ENCODE results near the gene COPG2.

The COPG2 gene

DNA sequence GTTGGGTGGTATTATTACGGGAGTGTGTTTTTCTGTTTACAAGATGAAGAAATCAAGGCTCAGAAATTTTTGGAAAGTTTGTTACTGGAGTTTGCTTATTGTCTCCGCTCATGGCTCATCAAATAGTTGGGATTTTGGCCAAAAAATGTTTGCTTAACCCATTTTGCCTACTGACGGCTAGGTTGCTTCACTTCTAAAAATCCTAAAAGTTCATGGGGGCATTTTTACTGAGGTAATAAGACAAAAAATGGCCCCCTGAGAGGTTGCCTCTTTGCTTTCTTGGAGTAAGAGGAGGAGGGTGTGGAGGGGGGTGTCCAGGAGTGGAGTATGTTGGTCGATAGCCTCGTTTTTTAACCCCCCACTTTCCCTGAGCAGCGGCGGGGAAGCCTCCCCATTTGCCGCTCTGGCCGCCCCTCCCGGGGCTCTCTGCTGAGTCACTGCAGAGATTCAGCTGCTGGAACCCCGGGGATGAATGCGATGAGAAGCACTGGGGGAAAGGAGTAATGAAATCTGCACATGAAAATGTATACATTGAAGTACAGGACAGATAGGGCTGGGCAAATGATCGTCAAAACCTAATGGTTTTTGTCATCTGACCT is 175.2 kb downstream of the COPG2 start:
- DNase-seq (ENCODE audit: low read depth): peak; percentile 12

DNA sequence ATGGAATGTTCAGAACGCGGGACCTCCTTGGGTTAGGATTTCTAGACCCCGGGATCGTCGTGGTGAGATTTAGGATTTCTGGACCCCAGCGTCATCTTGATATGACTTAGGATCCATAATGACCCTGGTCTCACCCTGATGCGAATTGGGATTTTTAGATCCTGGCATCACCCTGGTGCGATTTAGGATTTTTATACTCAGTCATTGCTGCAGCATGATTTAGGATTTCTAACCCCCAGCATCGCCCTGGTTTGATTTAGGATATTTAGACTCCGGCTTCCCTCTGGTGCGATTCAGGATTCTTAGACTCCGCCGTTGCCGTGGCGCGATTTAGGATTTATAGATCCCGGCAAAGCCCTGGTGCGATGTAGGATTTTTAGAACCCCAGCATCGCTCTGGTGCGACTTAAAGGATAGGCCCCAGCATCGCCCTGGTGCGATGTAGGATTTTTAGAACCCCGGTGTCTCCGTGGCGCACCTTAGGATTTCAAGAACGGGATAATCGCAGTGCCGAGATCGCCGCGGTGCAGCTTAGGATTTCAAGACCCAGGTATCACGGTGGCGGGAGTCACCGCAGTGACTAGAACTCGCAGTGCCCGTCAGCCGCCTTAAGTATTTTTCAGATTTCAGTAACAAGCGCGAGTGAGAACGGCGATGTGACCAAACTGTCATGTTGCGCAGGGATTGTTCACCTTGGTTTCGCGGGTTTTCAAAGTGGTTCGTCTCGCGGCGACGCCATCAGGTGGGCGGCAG is 175.8 kb downstream of the COPG2 start:
- no peak for DNase-seq (ENCODE audit: low read depth)

DNA sequence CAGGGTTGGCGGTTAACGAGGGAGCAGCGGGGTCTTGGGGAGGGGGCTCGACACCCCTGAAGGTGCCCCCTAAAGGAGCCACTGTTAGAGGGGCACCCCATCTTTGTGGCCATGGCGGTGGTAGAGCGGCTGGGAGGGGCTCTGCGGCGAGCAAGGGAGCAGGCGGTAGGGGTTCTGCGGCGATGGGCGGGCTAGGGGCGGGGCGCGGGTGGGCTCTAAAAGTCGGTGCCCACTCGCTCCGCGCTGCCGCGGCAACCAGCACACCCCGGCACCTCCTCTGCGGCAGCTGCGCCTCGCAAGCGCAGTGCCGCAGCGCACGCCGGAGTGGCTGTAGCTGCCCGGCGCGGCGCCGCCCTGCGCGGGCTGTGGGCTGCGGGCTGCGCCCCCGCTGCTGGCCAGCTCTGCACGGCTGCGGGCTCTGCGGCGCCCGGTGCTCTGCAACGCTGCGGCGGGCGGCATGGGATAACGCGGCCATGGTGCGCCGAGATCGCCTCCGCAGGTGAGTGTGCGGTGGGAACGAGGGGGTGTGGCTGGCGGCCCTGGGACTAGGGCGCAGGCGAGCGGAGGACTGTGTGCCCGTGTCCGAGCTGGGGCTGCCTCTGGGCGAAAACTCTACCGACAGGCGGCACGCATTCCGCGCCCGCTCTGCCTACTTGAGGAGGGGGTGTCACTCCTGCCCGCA is 176.6 kb downstream of the COPG2 start, which contains the start of gene MEST:
Gene MEST (plus strand): TSS at position 245 of the 682 bp plus-strand sequence. CDS start 229 bp downstream, at position 474.
- no peak for DNase-seq (ENCODE audit: low read depth)

DNA sequence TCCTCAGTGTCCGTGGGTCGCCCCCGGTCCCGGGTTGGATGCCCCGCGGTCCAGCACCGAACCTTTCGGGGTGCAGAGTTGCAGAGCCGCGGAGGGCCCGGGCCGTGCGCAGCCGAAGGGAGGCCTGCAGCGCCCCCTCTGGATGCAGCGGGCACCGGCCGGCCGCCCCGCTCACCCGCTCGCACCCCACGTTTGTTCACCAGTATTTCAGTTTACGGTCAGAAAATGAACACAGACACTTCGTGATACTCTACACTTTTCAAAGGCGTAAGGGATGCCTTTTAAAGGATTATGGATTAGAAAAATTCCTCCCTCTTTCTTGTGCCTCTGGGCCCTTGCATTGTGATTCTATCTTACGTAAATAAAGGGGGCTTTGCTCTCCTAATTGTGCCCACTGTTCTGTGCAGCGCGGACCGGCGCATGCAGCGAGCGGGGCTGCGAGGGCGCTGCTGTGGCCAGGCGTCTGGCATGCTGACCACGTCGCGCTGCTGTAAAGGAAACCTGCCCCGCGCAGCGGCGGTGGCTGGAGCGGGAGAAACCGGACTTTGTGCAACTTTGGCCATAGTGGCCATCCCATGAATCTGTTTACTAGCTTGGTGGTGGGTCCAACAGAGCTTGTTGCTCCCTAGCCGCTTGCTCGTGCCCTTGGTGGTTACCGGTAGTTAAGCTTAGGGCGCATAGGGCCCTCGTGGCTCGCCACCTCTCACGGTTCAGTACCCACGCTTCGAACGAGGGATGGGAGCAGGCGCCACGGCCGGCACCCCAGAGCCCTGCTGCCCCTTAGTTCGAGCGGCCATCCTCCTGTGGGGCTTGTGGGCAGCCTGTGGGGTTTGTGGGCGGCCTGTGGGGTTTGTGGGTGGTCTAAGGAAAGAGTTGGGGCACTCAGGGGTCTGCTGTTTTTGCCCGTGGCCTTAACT is 177.4 kb downstream of the COPG2 start:
- DNase-seq (ENCODE audit: low read depth): no peak

DNA sequence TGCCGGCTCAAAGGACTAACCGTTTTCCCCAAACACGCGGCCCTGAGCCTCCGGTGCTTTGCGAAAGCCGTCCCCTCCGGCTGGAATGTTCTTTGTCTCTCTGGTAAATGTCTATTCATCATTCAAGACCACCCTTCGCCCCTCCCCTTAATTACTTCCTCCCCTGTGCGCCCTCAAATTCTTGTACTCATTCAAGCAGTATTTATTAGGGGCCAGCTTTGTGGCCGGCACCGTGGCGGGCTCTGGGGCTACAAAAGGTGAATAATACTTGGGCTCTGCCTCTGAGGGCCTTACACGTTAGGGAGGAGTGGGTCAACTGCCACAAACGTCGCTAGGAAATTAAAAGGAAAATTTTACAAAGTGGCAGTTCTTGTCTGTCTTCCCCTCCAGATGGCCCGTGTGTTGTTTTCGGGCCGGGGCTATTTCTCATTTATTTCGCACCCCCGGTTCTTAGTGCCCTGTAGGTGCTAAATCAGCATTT is 178.2 kb downstream of the COPG2 start:
- no peak for DNase-seq (ENCODE audit: low read depth)

DNA sequence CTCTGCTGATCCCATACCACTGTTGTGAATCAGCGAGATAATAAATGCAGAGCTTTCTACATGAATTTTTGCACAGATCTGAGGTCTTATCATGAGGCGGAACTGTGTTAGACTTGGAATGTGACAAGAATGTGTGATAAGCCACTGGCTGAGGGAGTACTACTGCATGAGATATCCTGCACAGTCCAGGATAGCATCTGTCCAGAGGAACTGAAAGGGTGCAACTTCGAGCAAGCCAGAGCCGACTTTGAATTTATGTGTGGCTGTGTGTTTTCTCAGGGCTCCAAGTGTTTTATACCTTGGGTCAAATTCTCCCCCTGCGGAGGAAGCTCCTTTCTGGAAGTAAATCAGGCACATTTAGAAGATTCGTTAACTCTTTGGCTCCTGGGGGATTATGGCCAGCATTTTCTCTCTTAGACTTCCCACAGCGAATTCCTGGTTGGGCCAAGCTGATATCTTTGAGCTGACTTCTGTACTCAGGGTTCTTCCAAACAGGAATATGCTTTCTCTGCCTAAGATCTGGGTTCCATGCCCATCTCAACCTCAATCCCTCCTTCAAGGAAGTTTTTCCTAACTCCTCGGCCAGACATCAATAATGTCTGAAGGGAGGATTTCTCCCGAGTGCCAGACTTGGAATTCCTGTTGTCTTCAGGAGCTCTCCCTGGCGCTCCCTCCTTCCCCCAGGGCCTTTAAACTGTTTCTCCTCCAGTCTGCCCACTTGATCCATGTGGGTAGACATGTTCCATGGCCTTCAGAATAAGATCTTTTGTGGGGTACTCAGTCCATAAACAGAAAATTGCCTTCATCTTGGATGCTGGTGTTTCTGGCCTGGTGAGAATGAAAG is 179.2 kb downstream of the COPG2 start:
- no peak for DNase-seq (ENCODE audit: low read depth)

DNA sequence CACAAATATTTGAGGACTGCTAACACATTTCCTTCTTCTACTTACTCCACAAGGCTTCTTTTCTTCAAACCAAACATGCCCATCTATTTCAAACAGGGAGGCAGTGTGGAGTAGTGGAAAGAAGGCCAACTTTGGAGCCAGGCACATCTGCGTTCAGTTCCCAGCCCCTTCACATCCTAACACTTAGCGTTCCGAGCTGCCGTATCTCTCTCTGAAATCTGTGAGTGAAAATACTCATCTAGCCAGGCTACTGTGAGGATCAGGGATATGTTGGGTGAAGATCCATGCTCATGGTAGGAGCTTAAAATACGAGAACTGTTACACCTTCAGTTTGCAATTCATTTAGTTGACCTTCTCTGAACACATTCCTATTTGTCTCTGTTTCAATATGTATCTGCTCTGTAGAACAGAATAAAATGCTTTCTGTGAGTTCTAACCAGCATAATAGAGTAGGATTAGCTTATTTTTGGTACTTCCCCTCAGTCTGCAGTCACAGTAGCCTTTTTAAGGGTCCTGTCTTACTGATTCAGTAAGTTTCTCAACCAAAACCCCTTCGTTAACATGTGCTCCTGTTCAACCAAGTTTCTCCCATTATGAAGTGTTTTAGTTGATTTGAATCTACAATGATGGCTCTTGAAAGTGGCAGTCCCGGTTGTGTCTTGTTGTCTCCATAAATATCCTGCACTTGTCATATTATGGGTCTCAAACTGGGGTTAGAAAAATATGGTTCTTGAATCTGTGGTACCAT is 180.0 kb downstream of the COPG2 start:
- no peak for DNase-seq (ENCODE audit: low read depth)

DNA sequence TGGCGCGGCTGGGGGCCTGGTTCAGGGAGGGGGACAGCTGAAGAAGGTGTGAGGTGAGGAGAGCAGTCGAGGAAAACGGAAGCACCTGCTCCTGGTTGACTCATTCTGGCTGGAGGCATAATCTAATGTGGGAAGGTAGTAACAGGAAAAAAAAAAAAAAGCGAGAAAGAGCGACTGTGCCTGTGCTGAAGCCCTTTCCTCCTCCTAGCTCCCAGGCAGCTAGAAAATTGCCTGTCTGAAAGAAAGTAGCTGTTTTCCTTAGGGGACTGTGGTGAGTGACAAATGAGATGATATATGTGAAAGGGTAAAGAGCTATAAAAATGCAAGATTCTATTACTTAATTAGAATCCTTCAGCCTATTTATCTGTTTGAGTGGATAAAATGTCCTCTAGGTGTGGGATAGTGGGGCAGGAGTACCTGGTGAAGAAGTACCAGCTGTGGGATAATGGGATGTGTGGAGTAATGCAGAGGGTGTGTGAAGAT is 181.6 kb downstream of the COPG2 start:
- DNase-seq (ENCODE audit: low read depth): no peak

DNA sequence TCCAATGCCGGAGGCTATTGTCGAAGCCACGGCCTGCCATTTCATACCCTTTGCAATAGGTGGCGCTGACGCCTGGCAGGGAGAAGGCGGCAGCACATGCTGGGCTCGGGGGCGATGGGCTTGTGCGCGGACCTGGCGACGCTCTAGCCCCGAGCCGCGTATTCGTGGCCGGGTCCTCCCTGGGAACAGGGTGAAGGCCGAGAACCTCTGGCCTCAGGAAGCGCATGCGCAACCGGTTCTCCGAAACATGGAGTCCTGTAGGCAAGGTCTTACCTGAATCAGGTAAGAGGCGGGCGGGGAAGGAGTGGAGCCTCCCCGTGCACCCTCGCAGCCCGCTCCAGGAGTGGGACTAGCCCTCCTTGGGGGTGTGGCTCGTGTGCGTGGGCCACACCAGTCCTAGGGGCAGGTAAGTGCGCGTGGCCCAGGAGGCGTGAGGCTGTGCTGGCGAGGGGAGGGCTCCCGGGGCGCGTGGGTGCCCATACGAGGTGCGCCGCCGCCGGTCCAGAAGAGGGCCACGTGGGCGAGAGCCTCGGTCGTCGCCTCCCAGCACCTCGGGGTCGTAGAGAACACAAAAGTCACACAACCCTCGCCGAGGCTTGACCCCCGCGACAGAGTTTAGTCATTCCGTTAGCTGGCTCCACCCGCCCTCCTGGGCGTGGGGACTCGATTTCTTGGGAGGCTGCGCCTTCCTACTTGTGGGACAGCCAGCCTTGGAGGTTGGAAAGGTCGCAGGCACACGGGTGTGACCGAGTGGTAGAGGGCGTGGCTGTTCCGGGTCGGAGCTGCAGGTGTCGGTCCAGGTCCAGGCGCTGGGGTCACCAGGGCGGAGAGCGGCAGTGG is 182.2 kb downstream of the COPG2 start:
- DNase-seq (ENCODE audit: low read depth): no peak

DNA sequence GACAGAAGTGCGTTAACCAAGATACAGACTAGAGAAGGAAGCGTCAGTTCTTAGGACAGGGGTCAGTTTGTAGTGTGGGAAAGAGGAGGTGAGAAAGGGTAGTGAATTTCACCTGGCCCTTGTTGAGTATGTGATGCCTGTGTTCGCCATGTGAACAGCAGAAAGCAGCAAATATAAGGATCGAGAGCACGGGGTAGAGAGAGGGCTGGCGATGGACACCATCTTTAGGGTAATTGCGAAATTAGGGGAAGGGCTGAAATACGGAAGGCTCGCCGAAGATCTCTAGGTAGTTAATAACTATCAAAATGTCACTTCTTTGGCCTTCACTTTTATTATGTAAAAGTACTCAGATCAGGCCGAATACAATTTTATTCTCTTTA is 182.8 kb downstream of the COPG2 start:
- no peak for DNase-seq (ENCODE audit: low read depth)

DNA sequence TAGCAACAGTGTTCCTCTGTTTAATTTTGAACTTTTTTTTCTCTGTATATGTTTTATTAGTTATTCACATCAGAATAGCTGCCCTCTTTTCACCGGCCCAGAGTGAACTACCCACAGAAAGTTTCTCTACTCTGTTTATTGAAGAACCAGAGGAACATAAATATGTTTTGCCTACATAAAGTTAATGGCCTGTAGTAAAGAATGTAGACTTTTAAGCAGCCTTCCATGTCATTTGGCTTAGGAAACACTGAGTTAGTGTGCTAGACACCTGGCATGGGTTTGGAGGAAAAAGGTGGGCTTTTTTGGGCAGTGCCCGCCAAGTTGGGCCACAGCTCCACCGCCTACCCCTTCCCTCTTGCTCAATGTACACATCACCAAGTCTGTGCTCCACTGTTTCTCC is 185.5 kb downstream of the COPG2 start:
- no peak for DNase-seq (ENCODE audit: low read depth)

DNA sequence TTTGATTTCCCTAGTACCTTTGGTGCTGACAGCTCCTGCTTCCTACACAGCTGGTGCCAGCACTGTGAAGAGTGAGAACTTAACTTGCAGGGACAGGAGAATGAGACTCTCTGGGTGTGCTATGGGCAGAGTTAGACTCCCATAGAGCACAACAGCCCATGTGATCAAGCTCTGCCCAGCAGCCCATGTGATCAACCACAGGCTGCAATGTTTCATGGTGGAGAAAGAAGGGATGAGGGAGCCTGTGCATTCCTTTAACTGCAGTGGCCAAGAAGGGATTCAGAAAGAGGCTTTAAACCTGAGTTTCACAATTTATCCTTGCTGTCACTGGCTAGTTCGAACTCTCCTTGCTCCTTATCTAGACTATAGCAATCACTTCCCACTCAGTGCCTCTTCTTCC is 186.7 kb downstream of the COPG2 start:
- no peak for DNase-seq (ENCODE audit: low read depth)

DNA sequence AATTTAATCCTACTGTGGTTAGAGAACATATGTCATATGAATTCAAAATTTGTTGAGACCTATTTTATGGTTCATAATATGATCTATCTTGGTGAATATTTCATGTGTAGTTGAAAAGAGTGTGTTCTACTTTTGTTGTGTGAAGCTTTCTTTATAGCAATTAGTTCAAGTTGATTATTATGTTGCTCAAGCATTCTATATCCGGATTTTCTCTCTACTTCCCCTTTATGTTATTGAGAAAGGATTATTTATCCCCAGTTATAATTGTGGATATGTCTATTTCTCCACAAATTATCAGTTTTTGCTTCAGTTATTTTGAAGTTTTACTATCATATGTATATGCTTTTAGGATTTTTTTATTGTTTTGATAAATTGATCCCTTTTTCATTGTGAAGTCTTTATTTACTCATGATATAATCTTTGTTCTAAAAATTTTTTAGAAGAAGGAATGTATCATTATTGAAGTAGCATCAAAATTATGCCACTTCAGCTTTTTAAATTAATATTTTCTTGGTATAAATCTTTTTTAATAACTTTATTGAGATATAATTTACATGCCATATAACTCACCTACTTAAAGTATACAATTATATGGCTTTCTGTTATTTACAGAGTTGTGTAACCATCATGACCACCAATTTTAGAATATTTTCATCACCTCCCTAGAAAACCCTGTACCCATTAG is 188.7 kb downstream of the COPG2 start:
- DNase-seq (ENCODE audit: low read depth): no peak

DNA sequence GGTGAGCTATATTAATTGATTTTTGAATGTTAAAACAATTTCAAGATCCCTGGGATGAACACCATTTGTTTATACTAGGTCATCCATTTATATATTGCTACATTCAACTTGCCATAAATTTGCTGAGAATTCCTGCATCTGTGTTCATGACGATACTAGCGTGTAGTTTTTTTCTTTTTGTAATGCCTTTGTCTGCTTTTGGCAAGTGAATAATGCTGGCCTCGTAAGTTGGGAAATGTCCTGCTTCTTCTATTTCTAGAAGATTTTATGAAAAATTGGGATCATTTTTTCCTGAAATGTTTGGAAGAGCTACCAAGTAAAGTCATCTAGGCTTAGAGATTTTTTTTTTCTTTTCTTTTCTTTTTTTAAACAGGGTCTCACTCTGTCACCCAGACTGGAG is 189.6 kb downstream of the COPG2 start:
- no peak for DNase-seq (ENCODE audit: low read depth)

DNA sequence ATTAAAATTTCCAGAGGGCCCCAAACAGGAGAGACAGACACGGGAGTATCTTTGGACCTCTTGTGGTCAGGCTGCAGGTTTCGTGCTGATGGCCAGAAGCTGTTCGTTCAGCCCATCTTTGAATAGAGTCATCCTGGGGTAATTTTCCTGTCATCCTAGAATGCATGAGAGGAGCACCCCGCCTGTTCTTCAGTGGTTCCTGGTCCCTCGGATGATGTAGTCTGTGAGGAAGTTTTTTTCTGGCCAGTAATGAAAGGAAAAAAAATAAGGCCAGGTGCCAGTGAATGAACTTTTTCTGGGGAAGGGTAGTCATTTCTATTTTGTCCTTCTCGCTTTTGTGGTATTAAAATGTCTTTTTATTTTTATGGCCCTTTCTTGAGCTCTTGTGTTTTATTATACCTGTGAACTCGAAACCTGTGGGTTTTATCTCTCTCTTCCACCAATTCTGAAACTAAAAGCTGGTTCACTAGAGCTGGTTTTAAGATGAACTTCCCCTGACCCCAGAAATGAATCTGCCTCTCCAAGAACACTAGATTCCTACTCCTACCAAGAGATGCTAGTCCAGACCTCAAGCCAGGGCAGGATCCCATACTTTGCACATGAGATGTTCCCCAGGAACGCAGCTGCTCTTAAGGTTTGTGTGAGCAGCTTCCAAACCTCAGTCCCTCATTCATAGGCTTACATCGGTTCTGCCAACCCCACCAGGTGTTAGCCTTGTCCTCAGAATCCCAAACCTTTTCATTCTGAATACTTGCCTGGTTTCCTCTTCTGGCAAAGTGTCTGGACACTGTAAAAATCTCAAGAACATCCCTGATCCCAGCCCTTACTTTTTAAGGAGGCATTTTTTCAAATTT is 192.0 kb downstream of the COPG2 start:
- DNase-seq (ENCODE audit: low read depth): no peak

DNA sequence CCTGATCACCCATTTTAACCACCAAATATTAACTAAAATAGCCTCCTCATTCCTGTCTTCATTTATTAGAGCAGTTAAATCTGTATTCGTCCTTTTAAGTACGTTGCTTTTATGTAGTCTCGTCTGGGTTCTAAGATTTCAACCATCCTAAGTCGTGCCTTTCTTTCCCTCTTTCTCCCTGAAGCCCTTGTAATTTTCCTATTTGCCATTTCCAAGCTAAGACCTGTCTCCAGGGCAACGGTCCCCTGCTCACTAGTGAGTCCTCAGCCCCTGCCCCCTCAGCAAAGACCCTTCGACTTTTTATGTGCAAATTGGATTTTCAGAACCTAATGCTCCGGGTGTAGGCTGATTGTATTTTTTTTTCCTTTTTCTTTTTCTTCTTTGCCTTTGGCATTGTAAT is 192.8 kb downstream of the COPG2 start:
- no peak for DNase-seq (ENCODE audit: low read depth)

DNA sequence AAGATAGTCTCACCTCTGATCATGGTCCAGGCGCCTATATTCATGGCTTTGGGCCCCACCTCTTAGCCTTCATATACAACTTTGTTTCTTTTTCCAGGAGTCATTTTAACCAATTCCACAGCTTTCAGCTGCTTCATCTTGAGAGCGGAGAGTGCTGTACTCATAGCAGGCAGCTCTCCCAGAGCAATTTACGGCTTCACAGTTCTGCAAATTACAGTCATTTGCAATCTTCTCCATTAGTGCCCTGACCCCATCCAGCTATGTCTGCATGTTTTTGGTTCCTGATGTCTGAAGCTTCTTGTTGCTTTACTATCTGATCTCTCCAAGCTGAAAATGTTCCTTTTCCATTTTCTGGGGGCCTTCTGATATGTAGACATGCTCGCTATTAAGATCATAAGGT is 194.7 kb downstream of the COPG2 start:
- no peak for DNase-seq (ENCODE audit: low read depth)

DNA sequence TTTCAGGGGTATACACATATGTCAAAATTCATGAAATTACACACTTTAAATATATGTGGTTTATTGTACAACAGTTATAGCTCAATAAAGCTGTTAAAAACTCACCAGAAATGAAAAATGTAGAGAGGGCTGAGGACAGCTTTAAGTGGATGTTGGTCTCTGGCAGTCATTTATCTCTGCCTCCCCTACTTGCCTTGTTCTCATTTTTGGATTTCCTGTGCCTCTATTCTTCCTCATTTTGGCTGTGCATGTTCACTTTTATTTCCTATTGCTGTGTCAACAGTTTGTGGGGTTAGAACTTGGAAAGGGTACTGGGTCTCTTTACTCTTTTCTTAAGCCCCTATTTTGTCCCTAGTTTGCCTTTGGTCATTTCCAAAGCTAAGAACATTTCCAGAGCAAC is 195.3 kb downstream of the COPG2 start:
- DNase-seq (ENCODE audit: low read depth): no peak
